ENCODE results near the gene EED.
A peak's percentile ranks its signal among the peaks of the same experiment; 100 is the strongest.

Gene EED

DNA sequence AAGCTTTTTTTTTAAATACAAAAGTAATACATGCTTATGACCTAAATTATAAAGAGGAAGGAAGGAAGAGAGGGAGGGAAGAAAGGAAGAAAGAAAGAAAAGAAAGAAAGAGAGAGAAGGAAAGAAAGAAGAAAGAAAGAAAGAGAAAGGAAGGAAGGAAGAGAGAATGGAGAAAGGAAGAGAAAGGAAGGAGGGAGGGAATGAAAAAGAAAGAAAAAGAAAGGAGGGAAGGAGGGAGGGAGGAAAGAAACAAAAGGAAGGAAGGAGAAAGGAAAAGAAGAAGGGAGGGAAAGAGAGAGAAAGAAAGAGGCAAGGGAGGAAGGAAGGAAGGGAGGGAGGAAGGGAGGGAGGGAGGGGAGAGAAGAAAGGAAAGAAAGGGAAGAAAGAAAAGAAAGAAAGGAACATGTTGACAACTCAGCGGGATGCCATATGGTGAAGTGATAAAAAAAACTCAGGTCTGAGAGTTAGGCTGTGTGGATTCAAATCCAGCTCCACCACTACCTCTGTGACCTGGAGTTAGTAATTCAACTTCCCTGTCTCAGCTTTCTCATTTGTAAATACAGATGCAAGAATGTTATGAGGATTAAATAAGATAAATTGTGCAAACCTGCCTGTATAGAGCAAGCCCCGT lies 9.6 kb upstream of the EED start:
- Histone ChIP-seq H3K9ac (ENCODE audit: low read length in 2 of 2) (no peak overlapping the region), H3K27me3 (ENCODE audit: control insufficient read depth in 1 of 2, insufficient read depth in 2 of 2, low read length in 2 of 2) (no peaks in the 10 kb centered on the region), H3K36me3 (ENCODE audit: control insufficient read depth in 2 of 2, insufficient read depth in 2 of 2, low read length in 2 of 2) (no peaks in the 10 kb centered on the region), H3K4me1 (ENCODE audit: control insufficient read depth, insufficient read depth, low read length) (no peaks in the 10 kb centered on the region), H3K4me3 (ENCODE audit: low read length in 2 of 2) (no peak overlapping the region), H3K9me3 (ENCODE audit: control insufficient read depth in 2 of 2, low read length in 2 of 2) (no peaks in the 10 kb centered on the region), H3K27ac (ENCODE audit: low read length) (no peak overlapping the region)

DNA sequence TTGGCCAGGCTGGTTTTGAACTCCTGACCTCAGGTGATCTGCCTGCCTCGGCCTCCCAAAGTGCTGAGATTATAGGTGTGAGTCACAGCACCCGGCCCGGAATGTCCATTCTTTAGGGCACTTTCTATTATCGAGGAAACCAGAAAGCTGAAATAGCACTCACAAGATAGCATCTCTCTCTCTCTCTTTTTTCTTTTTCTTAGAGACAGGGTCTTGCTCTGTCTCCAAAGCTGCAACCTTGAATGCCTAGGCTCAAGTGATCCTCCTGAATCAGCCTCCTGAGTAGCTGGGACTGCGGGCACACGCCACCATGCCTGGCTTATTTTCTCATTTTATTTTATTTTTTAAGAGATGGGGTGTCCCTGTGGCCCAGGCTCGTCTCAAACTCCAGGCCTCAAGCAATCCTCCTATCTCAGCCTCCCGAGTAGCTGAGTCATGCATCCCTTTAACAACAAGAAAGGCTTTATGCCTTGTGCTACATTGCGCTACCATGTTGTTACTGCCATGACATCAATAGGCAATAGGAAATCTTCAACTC lies 7.2 kb upstream of the EED start:
- Histone ChIP-seq H3K36me3 (ENCODE audit: control insufficient read depth in 2 of 2, insufficient read depth in 2 of 2, low read length in 2 of 2) (no peaks in the 10 kb centered on the region), H3K27me3 (ENCODE audit: control insufficient read depth in 1 of 2, insufficient read depth in 2 of 2, low read length in 2 of 2) (no peaks in the 10 kb centered on the region), H3K9ac (ENCODE audit: low read length in 2 of 2) (no peak overlapping the region), H3K27ac (ENCODE audit: low read length) (no peak overlapping the region), H3K4me1 (ENCODE audit: control insufficient read depth, insufficient read depth, low read length) (no peaks in the 10 kb centered on the region), H3K4me3 (ENCODE audit: low read length in 2 of 2) (no peak overlapping the region), H3K9me3 (ENCODE audit: control insufficient read depth in 2 of 2, low read length in 2 of 2) (no peaks in the 10 kb centered on the region)

DNA sequence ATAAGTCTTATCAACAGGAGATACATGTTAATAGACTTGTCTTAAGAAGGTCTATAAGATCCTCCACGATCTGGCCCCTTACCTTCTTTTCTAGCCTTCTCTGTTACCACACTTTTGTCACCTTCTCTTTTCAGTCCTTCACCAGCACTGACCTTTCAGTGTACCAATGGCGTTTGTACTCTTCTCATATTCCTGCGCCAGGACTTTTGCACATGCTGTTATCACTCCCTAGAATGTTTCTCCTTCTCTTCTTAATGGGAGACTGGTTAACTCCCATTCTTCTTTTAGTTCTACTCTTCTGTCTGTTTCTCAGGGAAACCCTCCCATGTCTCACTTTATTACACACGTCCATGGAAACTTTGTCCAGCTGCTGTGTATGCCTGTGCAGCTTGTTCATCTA lies 4.4 kb upstream of the EED start:
- Histone ChIP-seq H3K4me1 (ENCODE audit: control insufficient read depth, insufficient read depth, low read length) (peaks cover 3% of the 10 kb centered on the region), H3K9me3 (ENCODE audit: control insufficient read depth in 2 of 2, low read length in 2 of 2) (no peaks in the 10 kb centered on the region), H3K4me3 (ENCODE audit: low read length in 2 of 2) (no peak overlapping the region), H3K27me3 (ENCODE audit: control insufficient read depth in 1 of 2, insufficient read depth in 2 of 2, low read length in 2 of 2) (no peaks in the 10 kb centered on the region), H3K9ac (ENCODE audit: low read length in 2 of 2) (no peak overlapping the region), H3K27ac (ENCODE audit: low read length) (no peak overlapping the region), H3K36me3 (ENCODE audit: control insufficient read depth in 2 of 2, insufficient read depth in 2 of 2, low read length in 2 of 2) (no peaks in the 10 kb centered on the region)

DNA sequence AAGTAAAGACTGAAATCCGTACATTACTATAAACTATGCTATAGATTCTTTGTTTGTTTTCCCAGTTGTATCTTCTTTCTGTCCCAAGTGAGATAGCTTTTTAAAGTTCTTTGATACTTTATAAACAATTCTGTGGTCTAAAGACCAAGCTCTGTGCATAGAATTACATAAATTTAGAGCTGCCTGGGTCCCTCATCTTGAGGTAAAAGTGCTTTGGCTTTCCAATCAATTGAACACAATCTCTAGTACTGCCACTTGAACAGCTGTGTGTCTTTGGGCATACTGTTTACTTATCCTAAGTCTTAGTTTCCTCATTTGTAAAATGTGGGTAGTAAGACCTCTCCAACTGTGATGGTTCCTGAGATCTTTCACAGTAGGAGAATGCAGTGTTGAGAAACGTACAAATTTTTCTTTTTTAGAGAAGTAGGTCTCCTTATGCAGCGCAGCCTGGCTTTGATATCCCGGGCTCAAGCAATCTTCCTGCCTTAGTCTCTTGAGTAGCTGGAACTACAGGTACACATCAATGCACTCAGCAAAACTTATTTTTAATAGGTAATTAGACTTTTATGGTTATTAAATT lies 2.5 kb upstream of the EED start:
- Histone ChIP-seq H3K9ac (ENCODE audit: low read length in 2 of 2) (no peak overlapping the region), H3K27me3 (ENCODE audit: control insufficient read depth in 1 of 2, insufficient read depth in 2 of 2, low read length in 2 of 2) (no peaks in the 10 kb centered on the region), H3K4me1 (ENCODE audit: control insufficient read depth, insufficient read depth, low read length) (peaks cover 3% of the 10 kb centered on the region), H3K4me3 (ENCODE audit: low read length in 2 of 2) (no peak overlapping the region), H3K9me3 (ENCODE audit: control insufficient read depth in 2 of 2, low read length in 2 of 2) (no peaks in the 10 kb centered on the region), H3K36me3 (ENCODE audit: control insufficient read depth in 2 of 2, insufficient read depth in 2 of 2, low read length in 2 of 2) (no peaks in the 10 kb centered on the region), H3K27ac (ENCODE audit: low read length) (no peak overlapping the region)

DNA sequence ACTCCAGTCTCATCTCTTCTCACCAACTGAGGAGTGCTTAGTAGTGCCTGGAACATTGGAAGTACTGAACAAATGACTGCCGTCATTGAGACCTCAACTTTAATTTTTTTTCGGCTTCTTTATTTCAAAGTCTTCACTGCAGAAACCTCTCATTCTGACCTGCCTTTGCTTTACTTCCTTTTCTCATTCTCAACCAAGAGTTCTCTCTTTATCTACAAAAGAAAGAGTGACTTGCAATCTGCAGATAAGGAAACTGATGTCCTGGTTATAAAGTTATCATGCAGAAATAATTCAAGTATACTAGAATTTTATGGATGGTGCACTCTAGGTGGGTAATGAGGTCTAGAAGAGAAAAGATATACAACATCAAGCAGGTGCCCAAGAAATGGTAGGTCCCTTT lies 1.2 kb upstream of the EED start:
- no peak overlapping the region for H3K4me3 ChIP-seq (ENCODE audit: low read length in 2 of 2)
- no peak overlapping the region for H3K9ac ChIP-seq (ENCODE audit: low read length in 2 of 2)
- no peaks in the 10 kb centered on the region for H3K9me3 ChIP-seq (ENCODE audit: control insufficient read depth in 2 of 2, low read length in 2 of 2)
- H3K27me3 ChIP-seq (ENCODE audit: control insufficient read depth in 1 of 2, insufficient read depth in 2 of 2, low read length in 2 of 2): no peaks in the 10 kb centered on the region
- H3K4me1 ChIP-seq (ENCODE audit: control insufficient read depth, insufficient read depth, low read length): peaks cover 3% of the 10 kb centered on the region
- no peaks in the 10 kb centered on the region for H3K36me3 ChIP-seq (ENCODE audit: control insufficient read depth in 2 of 2, insufficient read depth in 2 of 2, low read length in 2 of 2)
- H3K27ac ChIP-seq (ENCODE audit: low read length): peak overlapping the region; percentile 98

DNA sequence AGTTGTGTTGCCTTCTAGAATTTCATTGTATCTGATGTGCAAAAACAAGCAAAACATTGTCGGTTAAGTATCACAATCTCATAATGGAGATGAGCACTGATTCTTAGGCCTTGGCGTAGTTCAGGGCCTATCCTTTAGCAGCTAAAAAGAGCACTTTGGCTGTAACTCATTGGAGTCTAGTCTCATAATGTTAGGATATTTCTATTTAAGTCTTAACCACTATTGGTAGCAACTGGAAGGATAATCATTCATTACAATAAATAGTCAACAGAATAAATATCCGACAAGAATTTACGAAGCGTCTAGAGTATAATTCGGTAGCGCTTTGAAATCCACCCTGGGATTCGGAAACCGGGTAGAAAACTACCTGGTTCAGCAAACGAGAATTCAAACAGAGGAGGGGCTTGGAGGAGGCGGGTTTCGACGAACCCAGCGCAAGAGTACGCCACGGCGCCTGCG lies 461 bp upstream of the EED start:
- Histone ChIP-seq H3K9ac (ENCODE audit: low read length in 2 of 2) (peak overlapping the region; percentile 91 to 98), H3K4me3 (ENCODE audit: low read length in 2 of 2) (peak overlapping the region; percentile 97 to 99), H3K27ac (ENCODE audit: low read length) (peak overlapping the region; percentile 98)

DNA sequence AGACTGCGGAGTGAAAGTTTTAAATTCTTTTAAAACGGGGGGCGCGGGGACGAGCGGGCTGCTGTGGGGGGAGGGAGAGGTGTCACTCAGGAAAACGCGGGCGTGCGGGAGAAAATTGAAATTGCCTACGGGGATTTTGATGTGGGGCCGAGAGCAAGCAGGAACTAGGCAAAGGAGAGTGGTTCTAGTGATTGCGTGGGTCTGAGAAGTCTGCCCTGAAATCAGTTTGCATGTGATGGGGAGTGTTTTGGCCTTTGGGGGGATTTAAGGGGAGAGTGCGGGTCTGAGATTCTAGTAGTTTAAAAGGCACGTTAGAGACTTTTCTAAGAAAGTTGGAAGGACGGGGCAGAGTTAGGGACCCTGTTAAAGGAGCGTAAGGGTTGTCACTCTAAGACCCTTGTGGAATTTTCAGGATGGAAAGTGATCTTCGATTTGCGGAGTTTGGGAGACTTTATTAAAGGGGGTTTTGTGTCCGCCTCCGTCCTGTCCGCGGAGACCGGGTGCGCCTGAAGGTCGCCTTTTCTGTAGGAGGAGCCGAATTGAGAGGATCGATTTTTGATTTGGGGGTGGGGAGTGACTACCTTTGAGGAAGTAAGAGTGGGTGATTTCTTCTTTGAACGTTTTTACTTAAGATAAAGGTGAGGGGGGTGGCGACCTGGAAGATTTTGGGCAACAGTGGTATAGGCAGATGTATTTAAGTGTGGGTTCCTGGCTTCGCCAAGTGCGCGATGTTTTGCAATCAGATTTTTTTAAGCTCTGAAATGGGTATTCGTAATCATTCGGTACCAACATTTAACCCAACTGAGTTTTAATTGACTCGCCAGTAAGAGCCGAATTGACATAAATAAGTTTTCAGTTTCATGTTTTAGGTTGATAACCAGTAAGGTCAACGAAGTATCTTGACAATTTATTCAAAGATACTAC lies 1.1 kb downstream of the EED start:
- Histone ChIP-seq H3K9ac (ENCODE audit: low read length in 2 of 2) (peak overlapping the region; percentile 86 to 91), H3K27me3 (ENCODE audit: control insufficient read depth in 1 of 2, insufficient read depth in 2 of 2, low read length in 2 of 2) (no peaks in the 10 kb centered on the region), H3K4me3 (ENCODE audit: low read length in 2 of 2) (peak overlapping the region; percentile 97 to 99), H3K27ac (ENCODE audit: low read length) (peak overlapping the region; percentile 98), H3K36me3 (ENCODE audit: control insufficient read depth in 2 of 2, insufficient read depth in 2 of 2, low read length in 2 of 2) (no peaks in the 10 kb centered on the region), H3K4me1 (ENCODE audit: control insufficient read depth, insufficient read depth, low read length) (peaks cover 3% of the 10 kb centered on the region), H3K9me3 (ENCODE audit: control insufficient read depth in 2 of 2, low read length in 2 of 2) (no peaks in the 10 kb centered on the region)

More for the DNA sequence above, 461 bp upstream of the EED start:
- H3K9me3 ChIP-seq (ENCODE audit: control insufficient read depth in 2 of 2, low read length in 2 of 2): no peaks in the 10 kb centered on the region
- H3K36me3 ChIP-seq (ENCODE audit: control insufficient read depth in 2 of 2, insufficient read depth in 2 of 2, low read length in 2 of 2): no peaks in the 10 kb centered on the region
- H3K4me1 ChIP-seq (ENCODE audit: control insufficient read depth, insufficient read depth, low read length): peaks cover 3% of the 10 kb centered on the region
- no peaks in the 10 kb centered on the region for H3K27me3 ChIP-seq (ENCODE audit: control insufficient read depth in 1 of 2, insufficient read depth in 2 of 2, low read length in 2 of 2)

DNA sequence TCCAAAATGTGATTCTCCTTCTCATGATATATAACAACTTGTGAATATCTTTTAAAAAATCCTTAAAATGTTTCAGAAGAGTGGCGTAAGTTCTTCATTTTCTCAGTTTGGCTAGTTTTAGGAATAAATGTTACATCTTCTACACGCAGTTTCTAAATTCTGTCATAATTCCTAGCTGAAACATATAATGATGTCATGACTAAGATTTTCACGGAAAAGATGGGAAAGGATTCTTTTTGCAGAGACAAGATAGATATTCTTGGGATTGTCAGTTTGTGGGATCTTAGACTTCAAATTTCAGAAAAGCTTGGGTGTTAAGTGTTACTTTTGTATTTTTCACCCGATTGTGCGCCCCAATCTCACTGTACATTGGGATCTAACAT lies 1.7 kb downstream of the EED start:
- Histone ChIP-seq H3K27ac (ENCODE audit: low read length) (no peak overlapping the region), H3K9ac (ENCODE audit: low read length in 2 of 2) (peak overlapping the region; percentile 86 to 91), H3K4me1 (ENCODE audit: control insufficient read depth, insufficient read depth, low read length) (peaks cover 3% of the 10 kb centered on the region), H3K36me3 (ENCODE audit: control insufficient read depth in 2 of 2, insufficient read depth in 2 of 2, low read length in 2 of 2) (no peaks in the 10 kb centered on the region), H3K27me3 (ENCODE audit: control insufficient read depth in 1 of 2, insufficient read depth in 2 of 2, low read length in 2 of 2) (no peaks in the 10 kb centered on the region), H3K9me3 (ENCODE audit: control insufficient read depth in 2 of 2, low read length in 2 of 2) (no peaks in the 10 kb centered on the region), H3K4me3 (ENCODE audit: low read length in 2 of 2) (peak overlapping the region; percentile 97 to 99)

DNA sequence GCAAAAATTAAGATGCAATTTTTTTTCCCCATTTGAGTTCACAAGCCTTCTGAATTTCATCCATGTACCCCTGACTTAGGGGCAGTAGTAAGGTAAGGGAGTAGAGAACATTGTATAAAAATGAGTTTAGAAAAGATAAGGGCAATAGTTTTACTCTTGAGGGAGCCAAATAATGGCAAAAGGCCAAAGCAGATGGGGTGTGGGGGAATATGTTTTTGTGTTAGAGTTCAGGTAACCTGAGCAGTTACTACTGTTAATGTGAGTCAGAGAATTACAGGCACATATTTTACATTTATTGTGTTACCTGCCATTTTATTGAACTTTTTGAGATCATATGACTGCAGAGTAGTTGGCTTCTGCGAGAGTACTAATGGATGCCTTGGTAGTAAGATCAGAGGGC lies 3.1 kb downstream of the EED start:
- no peak overlapping the region for H3K9ac ChIP-seq (ENCODE audit: low read length in 2 of 2)
- H3K36me3 ChIP-seq (ENCODE audit: control insufficient read depth in 2 of 2, insufficient read depth in 2 of 2, low read length in 2 of 2): no peaks in the 10 kb centered on the region
- no peak overlapping the region for H3K27ac ChIP-seq (ENCODE audit: low read length)
- H3K4me3 ChIP-seq (ENCODE audit: low read length in 2 of 2): peak overlapping the region in 1 of 2 donors; percentile 15
- H3K27me3 ChIP-seq (ENCODE audit: control insufficient read depth in 1 of 2, insufficient read depth in 2 of 2, low read length in 2 of 2): no peaks in the 10 kb centered on the region
- H3K4me1 ChIP-seq (ENCODE audit: control insufficient read depth, insufficient read depth, low read length): peaks cover 3% of the 10 kb centered on the region
- H3K9me3 ChIP-seq (ENCODE audit: control insufficient read depth in 2 of 2, low read length in 2 of 2): no peaks in the 10 kb centered on the region

DNA sequence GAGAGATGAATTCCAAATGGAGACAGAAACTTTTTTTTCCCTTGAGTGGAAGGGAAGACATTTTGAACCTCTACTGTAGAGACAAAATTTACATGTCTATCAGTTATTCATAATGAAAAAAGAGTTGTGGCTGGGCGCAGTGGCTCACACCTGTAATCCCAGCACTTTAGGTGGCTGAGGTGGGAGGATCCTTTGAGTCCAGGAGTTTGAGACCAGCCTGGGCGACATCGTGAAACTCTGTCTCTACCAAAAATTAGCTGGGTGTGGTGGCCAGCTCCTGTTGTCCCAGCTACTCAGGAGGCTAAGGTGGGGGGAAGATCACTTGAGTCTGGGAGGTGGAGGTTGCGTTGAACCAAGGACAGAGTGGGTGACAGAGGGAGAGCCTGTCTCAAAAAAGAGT lies 4.1 kb downstream of the EED start:
- Histone ChIP-seq H3K27me3 (ENCODE audit: control insufficient read depth in 1 of 2, insufficient read depth in 2 of 2, low read length in 2 of 2) (no peaks in the 10 kb centered on the region), H3K27ac (ENCODE audit: low read length) (no peak overlapping the region), H3K4me1 (ENCODE audit: control insufficient read depth, insufficient read depth, low read length) (peaks cover 3% of the 10 kb centered on the region), H3K9me3 (ENCODE audit: control insufficient read depth in 2 of 2, low read length in 2 of 2) (no peaks in the 10 kb centered on the region), H3K4me3 (ENCODE audit: low read length in 2 of 2) (no peak overlapping the region), H3K9ac (ENCODE audit: low read length in 2 of 2) (no peak overlapping the region), H3K36me3 (ENCODE audit: control insufficient read depth in 2 of 2, insufficient read depth in 2 of 2, low read length in 2 of 2) (no peaks in the 10 kb centered on the region)
